Thyroid gland (tissue), 4 donors: ENCODE measurements around the gene DNASE1L3. TPM values are rescaled to one million over a fixed set of nuclear protein-coding genes. Genes with fewer than 3 reads are reported as not detected.

ENCODE experiments used
- DNase-seq, 2 donors: peaks; one replicate each; pipeline ENCODE4 v3.0.0-alpha.2; 2019
- H3K27ac ChIP-seq, 3 donors: fragments of 200-600 bp; sonication (generic); 1 replicate in 2 of 3; 2 replicates in 1 of 3; pipeline ENCODE4 v1.5.1; 2016 to 2019; ENCODE audit warnings: mild to moderate bottlenecking in 1 of 3, moderate library complexity in 1 of 3
- H3K27me3 ChIP-seq: fragments of 200-600 bp; sonication (generic); one replicate; pipeline ENCODE4 v1.5.1; 2019
- H3K36me3 ChIP-seq, 2 donors: fragments of 200-600 bp; sonication (generic); one replicate each; pipeline ENCODE4 v1.5.1; 2016 to 2019
- H3K4me1 ChIP-seq, 2 donors: fragments of 200-600 bp; sonication (generic); one replicate each; pipeline ENCODE4 v1.5.1; 2017 to 2019
- H3K4me3 ChIP-seq, 3 donors: fragments of 200-600 bp; sonication (generic); replicated peaks in 1 of 3; 1 replicate in 2 of 3; 2 replicates in 1 of 3; pipeline ENCODE4 v1.5.1; 2016; ENCODE audit warnings: mild to moderate bottlenecking in 1 of 3
- H3K9me3 ChIP-seq: fragments of 200-600 bp; sonication (generic); one replicate; pipeline ENCODE4 v1.5.1; 2017
- CTCF ChIP-seq, 6 experiments: fragments of 200-600 bp in 3 of 6; fragments of 450-650 bp in 3 of 6; sonication (generic) in 3 of 6; IDR thresholded peaks; one replicate each; pipeline ENCODE4 v1.5.1; 2016 to 2019; ENCODE audit warnings: antibody characterized with exemption in 6 of 6, mild to moderate bottlenecking in 2 of 6, inconsistent platforms in 1 of 6, moderate library complexity in 1 of 6
- POLR2A ChIP-seq, 2 donors: fragments of 450-650 bp; IDR thresholded peaks; one replicate each; pipeline ENCODE4 v1.6.1; 2017; ENCODE audit warnings: antibody characterized with exemption in 2 of 2, mild to moderate bottlenecking in 2 of 2, moderate library complexity in 1 of 2
- WGBS, 2 donors: methylation state at CpG; one replicate each; pipeline ENCODE4 v1.1.5; 2017; 5-methylcytosine and 5-hydroxymethylcytosine counted together
- intact Hi-C: fragments of 100-400 bp; cut with DNase I; formaldehyde crosslinking; loops from one replicate; pipeline ENCODE4 v1.15.1; 2023
- total RNA-seq, 4 donors: library from RNA; depleted of rRNA; stranded (reverse); fragments of >200 nt; gene quantifications; one replicate each; pipeline ENCODE4 v1.2.3, GENCODE V29; 2016

Gene DNASE1L3
- total RNA-seq, 4 donors from 2014 or later, result 5.7 to 53.3 (median 14.1) TPM

- DNase-seq, result no peak
- H3K27me3 ChIP-seq, result no peaks in the 10 kb centered on the region
- TF ChIP-seq CTCF (IDR thresholded peaks at IDR 0.05) (no peak), POLR2A (IDR thresholded peaks at IDR 0.05) (no peak)
- H3K4me3 ChIP-seq, result peak overlapping the region in 1 of 3 donors; percentile 92
- intact Hi-C loops, result loop anchor here (5.0 kb wide), 1 partner anchor 63 kb away; no protein-coding TSS in a partner anchor
- 77 to 82% methylated on average over 7 of the region's 7 CpGs for WGBS, 2 donors
- H3K27ac ChIP-seq, result no peak overlapping the region
- no peaks in the 10 kb centered on the region for H3K36me3 ChIP-seq
- H3K9me3 ChIP-seq, result no peaks in the 10 kb centered on the region
- H3K4me1 ChIP-seq, result peaks cover 0 to 18% of the 10 kb centered on the region in 2 donors
Measured at GRCh38 chr3:58238830-58239229, 28.1 kb upstream of the DNASE1L3 start.

- TF ChIP-seq CTCF (IDR thresholded peaks at IDR 0.05) (no peak), POLR2A (IDR thresholded peaks at IDR 0.05) (no peak)
- Histone ChIP-seq H3K27me3 (no peaks in the 10 kb centered on the region), H3K36me3 (no peaks in the 10 kb centered on the region), H3K9me3 (no peaks in the 10 kb centered on the region), H3K4me1 (peaks cover 0 to 18% of the 10 kb centered on the region in 2 donors), H3K4me3 (peak overlapping the region; percentile 77 to 92 (median 84)), H3K27ac (peak overlapping the region in 2 of 3 donors; percentile 70 to 73)
- peak; percentile 63 to 67 for DNase-seq
- 1 to 2% methylated on average over 25 to 30 of the region's 53 CpGs for WGBS, 2 donors
- intact Hi-C loops, result loop anchor here (5.0 kb wide), 1 partner anchor 64 kb away; no protein-coding TSS in a partner anchor
Measured at GRCh38 chr3:58237941-58238681, 27.3 kb upstream of the DNASE1L3 start.

GRCh38 chr3:58237238-58237940 lies 26.6 kb upstream of the DNASE1L3 start, which contains the start of gene ABHD6:
Gene ABHD6, plus strand, starts transcription at chr3:58237792. Its CDS starts 18,795 bp downstream, at chr3:58256587.
- 0% methylated on average over 2 to 28 of the region's 77 CpGs for WGBS, 2 donors
- H3K27me3 ChIP-seq, result no peaks in the 10 kb centered on the region
- TF ChIP-seq POLR2A (IDR thresholded peaks at IDR 0.05), result peak in 1 of 2 donors; percentile 39
- TF ChIP-seq CTCF (IDR thresholded peaks at IDR 0.05), result peak in 3 of 6 experiments; percentile 18 to 66 (median 25)
- intact Hi-C loops, result loop anchor here (5.0 kb wide), 1 partner anchor 65 kb away; no protein-coding TSS in a partner anchor
- peak; percentile 73 to 74 for DNase-seq
- H3K4me1 ChIP-seq, result peaks cover 0 to 18% of the 10 kb centered on the region in 2 donors
- H3K36me3 ChIP-seq, result no peaks in the 10 kb centered on the region
- H3K9me3 ChIP-seq, result no peaks in the 10 kb centered on the region
- H3K27ac ChIP-seq, result peak within 1 kb of the TSS in 2 of 3 donors; percentile 70 to 73
- peak within 1 kb of the TSS; percentile 77 to 92 (median 84) for H3K4me3 ChIP-seq

- TF ChIP-seq POLR2A (IDR thresholded peaks at IDR 0.05) (no peak), CTCF (IDR thresholded peaks at IDR 0.05) (no peak)
- Histone ChIP-seq H3K4me3 (peak overlapping the region; percentile 17 to 92 (median 77)), H3K4me1 (peaks cover 0 to 18% of the 10 kb centered on the region in 2 donors), H3K9me3 (no peaks in the 10 kb centered on the region), H3K27ac (peak overlapping the region in 2 of 3 donors; percentile 70 to 73), H3K27me3 (no peaks in the 10 kb centered on the region), H3K36me3 (no peaks in the 10 kb centered on the region)
- intact Hi-C loops, result loop anchor here (5.0 kb wide), 1 partner anchor 66 kb away; no protein-coding TSS in a partner anchor
- WGBS, 2 donors, result 19 to 22% methylated on average over 22 to 23 of the region's 24 CpGs
- peak in 1 of 2 donors; percentile 7 for DNase-seq
Measured at GRCh38 chr3:58236527-58237237, 25.9 kb upstream of the DNASE1L3 start.
